ENCODE measurements around the gene DRAXIN.

Gene DRAXIN

DNA sequence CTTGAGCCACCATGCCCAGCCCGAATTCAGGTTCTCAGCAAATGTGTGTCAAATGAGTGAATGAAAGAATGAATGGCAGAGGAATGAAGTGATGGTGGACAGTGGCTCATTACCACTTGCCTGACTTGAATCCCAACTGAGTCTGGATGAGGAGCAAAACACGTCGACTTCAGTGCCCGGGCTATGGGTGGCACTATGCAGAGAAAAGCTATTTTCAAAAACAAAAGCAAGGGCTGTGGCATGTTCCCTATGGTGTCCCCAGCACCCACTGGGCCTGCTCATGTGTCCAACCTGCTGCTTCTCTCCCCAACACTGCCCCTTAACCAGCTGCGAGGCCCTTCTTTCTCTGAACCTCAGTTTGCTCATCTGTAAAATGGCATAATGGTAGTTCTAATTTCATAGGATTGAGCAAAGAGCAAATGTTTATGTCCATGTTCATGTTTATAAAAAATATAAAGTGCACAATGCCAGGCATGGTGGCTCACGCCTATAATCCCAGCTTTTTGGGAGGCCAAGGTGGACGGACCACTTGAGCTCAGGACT, 6.2 kb upstream of the DRAXIN start:
- DNase-seq (ENCODE audit: low read depth in 3 of 3): no peak

DNA sequence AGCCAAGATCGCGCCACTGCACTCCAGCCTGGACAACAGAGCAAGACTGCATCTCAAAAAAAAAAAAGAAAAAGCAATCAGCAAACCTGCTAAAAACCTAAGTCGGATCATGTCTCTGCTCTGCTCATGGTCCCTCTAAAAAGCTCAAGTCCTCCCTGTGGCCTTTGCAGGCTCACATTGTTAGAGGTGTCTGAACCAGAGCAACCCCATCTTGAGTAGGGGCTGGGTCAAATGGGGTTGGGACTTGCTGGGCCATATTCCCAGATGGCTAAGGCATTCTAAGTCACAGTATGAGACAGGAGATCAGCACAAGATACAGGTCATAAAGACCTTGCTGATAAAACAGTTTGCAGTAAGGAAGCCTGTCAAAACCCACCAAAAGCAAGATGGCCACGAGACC, 3.0 kb upstream of the DRAXIN start:
- DNase-seq (ENCODE audit: low read depth in 3 of 3): no peak

DNA sequence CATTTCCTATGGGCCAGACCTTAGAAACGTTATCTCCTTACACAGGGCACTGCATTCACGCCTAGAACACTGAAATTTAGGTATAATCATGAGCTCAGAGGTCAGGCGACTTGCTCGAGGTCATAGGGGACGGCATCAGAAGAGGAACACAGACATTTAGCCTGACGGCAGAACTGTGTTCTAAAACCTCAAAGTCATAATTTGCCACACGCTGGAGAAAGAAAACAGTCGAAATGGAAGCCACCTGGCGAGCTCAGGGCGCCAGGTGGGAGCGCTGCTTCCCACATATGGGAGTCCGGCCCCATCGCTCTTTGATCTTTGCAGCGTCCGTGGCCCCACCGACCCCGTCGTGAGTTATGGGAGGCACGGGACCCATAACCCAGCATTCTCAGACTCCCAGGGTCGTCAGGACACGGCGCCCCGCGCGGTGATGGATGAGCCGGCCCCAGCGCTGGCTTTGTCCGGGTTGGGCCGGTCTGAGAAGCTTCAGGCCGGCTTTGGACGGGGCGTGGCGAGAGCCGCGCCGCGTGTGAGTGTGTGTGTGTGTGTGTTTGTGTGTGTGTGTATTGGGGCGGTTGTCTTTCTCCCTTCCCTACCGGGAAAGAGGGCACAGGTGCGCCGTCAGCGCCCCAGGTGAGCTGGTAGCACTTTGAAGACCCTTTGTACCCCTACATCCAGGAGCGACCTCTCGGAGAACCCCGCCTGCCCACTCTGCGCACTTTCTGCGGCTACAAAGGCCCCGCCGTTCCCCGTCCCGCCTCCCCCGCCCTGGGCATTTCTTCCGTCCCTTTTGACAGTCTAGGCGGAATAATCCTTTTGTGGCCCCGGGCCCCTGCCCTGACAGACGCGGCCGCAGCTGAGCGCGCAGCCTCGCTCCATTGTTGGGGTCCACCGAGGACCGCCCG, 861 bp upstream of the DRAXIN start:
- DNase-seq (ENCODE audit: low read depth in 3 of 3): no peak

DNA sequence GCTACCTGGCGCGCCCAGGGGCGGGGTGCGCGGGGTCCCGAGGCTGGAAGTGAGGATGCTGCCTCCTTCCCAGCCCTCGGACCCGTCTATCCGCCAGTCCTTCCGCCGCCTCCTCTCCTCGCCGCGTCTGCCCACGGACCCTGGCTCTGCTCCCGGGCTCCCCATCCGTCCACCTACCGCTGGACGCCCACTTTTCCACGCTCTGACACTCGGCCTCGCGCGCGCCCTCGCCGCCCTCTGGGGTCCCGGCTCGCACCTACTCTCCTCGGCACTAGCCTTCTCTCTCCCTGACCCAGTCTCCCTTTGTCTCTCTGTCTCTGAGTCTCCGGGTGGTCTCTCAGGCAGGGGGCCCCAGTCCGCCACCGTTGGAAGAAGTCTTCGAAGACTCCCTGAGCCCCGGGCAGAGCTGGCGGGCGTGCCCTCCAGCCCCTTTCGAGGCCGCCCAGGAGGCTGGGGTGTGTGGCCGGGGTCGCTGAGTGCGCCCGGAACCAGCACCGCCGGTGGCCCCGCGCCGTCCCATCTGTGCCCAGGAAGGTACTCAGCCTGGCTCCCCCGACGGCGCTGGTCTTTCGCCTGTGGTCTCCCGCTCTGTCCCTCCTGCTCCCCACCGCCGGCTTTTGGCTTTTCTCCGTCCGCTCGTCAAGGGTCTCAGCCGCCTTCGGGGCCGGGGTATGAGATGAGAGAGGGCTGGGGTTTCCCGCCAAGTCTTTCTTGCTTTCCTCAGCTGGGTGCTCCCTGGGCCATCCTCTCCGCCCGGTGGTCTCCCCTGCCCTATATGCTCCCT, 610 bp downstream of the DRAXIN start:
- no peak for DNase-seq (ENCODE audit: low read depth in 3 of 3)

DNA sequence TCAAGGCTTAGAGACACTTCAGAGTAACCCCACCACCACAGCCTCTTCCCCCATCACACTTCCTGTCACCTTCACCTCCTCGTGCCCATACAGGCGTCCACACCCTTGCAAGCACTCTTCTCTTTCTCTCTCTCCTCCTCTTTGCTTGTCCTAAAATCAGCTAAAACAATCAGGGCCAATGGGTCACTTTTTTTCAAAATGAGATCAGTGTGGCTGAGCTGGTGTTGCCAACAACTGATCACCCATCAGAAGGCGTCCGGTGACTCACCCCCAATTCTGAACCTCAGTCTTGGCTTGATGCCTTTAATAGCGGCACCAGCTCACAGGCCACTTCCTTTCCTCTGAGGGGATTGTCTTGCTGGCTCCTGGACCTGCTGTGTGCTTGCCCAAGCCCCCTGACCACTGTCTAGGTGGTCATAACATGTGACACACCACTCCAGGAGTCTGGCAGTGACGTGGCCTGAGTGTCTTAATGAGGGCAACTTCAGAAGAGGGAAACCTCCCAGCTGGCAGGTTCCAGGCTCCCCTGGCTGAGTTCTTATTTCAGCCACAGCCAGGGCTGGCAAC, 1.6 kb downstream of the DRAXIN start:
- peak in 2 of 3 experiments; percentile 10 to 36 for DNase-seq (ENCODE audit: low read depth in 3 of 3)

DNA sequence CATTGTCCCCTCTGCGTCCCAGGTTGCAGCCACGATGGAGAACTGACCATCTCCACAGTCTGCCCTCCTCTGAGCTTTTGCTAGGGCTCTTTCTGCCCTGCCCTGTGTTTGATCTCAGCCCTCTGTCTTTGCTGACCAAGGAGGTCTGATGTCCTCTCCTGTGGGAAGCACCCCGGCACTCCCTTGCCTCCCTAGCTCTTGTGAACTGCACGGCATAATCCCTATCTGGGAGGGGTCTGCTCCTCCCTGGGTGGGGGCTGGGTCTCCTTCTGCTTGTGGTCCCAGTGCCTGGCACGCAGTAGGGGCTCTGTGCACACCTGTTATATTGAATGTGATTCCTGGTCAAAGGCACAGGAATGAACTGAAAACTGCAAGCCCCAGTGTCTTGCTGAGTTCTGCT, 2.4 kb downstream of the DRAXIN start:
- DNase-seq (ENCODE audit: low read depth in 3 of 3): no peak

DNA sequence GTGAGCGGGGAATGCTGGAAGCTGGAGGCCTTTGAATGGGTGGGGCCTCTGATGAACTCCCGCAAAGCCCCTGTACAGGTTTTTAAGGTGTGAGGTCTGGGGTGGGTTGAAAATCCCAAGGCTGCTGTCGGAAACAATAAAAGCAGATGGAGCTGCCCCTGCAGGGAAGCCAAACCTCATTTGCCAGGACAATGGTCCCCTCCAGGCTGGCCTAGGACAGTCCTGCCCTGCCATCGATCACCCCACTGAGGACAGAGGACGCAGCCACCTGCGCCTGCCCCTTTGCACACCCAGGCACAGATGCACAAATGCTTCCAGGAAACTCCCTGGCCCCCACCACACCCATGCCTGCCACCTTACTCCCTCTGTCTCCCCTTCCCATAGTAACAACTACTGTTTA, 4.4 kb downstream of the DRAXIN start:
- no peak for DNase-seq (ENCODE audit: low read depth in 3 of 3)

DNA sequence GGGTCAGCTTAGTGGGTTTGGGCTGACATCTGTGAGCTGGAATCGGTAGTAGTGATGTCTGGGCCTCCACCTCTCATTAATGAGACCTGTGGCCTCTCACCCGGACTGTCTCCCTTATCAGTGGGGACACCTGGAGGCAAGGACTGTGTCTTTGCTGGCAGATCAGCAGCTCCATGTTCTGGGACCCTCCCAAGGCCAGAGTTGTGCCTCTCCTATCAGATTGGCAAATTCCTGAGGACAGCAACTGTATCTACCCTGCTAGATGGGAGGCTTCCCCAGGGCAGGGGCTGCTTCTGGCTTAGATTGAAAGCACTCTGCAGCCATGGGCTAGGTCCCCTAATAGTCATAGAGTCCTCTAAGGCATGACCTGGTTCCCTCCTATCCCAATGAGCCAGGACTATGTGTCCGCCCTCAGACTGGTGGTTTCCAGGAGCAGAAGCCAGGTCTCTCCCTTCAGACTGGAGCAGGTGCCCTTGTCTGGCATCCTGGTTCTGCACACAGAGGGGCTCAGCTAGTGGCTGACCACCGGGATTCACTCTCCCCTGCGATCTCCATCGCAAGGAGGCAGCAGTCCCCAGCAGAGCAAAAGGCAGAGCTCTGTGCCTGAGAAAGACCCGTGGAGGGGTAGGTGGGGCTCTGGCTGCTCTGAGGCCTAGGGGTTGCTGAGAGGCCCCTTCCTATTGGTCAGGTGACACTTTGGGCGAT, 5.8 kb downstream of the DRAXIN start:
- DNase-seq (ENCODE audit: low read depth in 3 of 3): no peak

DNA sequence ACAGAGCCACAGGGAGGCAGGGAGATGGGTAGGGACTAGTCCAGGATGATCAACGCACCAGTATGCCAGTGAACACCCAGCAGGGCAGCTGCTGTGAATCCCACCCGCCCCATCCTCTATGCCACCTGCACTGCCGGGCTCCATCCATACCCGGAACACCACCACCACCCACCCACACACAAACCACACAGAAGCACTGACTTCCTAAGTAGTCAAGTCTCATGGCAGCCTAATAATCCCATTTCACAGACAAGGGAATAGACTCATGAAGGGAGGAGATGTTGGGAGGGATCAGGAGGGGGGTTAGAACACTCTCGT, 6.3 kb downstream of the DRAXIN start:
- DNase-seq (ENCODE audit: low read depth in 3 of 3): no peak

DNA sequence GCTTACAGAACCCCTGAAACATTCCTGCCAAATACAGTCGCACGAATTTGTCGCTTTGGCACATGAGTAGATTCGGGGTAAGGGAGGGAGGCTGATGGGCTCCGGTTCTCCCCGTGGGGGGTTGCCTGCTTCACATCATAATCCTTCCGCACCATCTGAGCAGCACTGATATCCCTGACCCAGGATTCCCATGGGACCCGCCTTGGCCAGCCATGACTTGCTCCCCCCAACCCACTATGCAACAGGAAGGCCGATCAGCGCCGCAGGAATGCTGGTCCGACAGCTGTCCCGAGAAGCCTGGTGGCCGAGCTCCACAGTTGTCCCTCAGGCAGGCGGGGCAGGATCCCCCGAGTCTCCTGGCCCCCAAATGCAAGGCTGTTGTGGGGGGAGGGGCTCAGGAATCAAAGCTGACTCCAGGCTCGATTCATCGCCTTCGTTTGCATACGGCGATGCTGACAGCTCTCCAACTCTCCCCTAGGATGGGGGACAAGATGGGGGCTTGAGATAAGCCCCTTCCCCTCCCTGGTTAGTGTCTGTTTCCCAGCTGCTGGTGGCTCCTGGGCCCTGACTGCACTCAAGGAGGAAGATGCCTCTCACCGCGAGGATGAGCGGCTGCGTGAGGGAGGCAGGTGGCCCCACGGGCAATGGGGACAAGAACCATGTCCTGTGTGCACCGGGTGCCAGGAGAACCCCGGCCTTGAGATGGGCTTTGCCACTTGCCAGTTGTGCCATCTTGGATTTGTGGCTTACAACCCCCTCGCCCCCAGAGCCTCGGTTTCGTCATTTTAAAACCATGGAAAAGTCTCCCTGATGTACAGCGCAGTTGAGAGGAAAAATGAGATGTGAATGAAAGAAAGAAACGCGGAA, 9.3 kb downstream of the DRAXIN start:
- no peak for DNase-seq (ENCODE audit: low read depth in 3 of 3)

DNA sequence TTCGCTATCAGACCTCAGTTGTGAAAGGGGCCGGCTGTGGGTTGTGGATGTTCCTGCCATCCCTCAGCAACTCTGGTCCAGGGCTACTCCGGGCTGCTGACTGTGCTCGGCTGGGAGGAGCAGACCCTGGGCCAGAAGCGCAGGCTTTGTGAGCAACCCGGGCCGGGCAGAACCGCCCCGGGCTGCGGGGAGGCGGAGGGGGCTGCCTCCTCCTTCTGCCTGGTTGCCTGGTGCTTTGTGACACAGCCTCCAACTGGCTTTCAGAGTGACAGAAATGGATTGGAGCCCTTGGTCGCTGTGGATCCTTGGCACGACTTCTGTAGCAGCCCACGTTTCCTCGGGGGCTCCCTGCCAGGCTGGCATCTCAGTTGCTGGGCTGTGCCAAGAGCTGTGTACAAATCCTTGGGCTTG, 10.0 kb downstream of the DRAXIN start:
- no peak for DNase-seq (ENCODE audit: low read depth in 3 of 3)

DNA sequence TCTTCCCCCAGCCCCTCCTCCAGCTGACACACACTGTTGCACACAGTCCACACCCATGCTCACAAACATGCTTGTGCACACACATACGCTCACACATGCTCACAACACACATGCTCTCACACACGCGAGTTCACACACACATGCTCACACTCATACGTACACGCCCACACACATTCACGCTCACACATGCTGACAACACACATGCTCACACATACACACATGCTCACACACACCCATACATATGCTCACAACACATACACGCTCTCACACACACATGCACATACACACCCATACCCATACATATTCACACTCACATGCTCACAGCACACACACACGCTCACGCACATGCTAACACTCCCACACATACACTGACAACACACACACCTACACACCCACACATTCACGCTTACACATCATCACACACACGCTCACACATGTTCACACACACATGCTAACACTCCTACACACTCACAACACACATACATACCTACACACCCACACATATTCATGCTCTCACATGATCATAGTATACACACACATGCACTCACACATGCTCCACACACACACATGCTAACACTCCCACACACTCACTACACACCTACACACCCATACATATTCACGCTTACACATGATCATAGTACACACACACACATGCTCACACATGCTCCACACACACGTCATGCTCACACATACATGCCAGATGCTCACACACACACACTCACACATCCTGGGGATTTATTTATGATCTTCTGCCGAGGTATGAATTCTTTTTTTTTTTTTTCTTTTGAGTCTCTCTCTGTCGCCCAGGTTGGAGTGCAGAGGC, 10.7 kb downstream of the DRAXIN start:
- no peak for DNase-seq (ENCODE audit: low read depth in 3 of 3)

DNA sequence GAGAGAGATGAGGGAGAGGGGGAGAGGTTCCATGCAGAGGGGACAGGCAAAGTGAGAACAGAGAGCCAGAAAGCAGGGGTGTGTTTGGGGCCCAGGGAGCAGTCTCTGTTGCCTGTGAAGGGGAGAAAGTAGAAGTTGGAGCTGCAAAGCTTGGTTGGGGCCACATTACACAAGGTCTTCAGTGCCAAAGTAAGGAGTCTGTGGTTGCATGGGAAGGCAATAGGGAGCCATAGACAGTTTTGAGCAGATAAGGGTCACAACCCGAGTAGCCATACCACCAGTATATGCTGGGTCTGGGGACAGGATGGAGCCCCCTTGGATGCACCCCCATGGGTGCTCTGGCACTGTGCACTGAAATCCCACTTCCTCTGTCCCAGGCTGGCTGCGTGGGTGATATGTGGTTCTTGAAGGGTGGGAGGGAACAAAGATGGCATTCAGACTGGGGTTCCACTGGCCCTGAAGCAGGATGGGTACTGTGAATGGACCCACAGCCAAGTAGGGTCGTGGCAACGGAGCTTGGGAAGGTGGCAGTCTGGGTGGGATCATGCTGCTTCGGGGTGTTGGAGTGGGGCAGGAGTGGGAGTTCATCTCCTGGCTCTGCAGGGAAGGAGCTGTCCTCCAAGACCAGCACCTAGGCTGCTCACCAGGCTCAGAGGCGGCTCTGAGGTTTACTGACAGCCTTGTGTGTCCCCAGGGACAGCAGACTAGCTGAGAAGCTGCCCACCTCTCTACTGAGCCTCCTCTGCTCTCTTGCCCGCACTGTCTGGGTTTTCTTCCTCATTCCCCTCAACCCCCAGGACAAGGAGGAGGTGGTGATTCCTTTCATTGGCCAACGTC, 12.1 kb downstream of the DRAXIN start:
- DNase-seq (ENCODE audit: low read depth in 3 of 3): no peak

DNA sequence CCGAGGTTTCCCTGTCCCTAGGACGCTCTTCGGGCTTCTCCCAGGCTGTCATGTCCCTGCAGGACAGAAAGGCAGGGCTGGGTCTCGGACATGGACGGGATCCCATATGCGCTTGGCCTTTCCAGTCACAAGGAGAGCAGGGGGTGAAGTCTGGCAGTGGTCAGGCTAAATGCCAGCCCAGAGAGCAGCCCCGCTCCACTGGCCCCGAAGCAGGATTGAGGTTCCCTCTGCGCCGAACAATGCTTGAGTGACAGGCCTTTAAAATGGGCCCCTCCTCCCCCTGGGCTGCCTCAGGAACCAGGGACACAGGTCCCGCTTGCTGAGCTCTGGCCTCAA, 12.7 kb downstream of the DRAXIN start:
- no peak for DNase-seq (ENCODE audit: low read depth in 3 of 3)

DNA sequence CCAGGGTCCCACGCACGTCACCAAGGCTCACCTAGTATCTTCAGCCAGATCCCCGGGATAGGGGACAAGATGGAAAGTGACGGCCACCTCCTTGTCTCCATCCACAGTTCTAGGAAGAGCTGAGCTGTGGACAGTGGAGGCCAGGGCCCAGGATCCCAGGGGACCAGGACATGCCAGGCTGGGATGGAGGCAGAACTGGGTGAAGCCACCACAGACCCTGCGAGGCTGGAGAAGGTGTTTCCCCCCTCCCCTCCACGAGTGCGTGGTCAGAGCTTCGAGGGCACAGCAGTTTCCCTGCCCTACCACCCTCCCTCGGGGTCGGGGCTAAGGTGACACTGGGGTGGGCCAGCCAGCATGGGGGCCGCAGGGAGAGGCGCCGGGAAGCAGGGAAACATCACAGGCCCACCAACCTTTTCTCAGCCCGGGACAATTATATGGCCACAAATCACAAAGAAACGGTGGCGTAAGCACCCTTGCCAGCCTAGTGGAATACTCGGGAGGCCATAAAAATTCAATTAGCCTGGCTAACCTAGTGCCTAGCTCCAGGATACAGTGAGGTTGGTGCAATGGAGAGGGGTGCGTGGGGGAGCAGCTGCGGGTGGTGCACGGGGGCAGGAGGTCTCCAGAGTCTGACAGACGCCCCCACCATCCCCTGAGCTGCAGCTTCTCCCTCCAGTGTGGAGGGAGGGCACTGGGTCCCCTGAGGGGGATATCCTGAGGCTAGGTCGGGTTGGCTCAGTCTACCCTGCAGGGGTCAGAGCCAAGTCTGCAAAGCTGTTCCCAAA, 13.4 kb downstream of the DRAXIN start:
- DNase-seq (ENCODE audit: low read depth in 3 of 3): no peak

DNA sequence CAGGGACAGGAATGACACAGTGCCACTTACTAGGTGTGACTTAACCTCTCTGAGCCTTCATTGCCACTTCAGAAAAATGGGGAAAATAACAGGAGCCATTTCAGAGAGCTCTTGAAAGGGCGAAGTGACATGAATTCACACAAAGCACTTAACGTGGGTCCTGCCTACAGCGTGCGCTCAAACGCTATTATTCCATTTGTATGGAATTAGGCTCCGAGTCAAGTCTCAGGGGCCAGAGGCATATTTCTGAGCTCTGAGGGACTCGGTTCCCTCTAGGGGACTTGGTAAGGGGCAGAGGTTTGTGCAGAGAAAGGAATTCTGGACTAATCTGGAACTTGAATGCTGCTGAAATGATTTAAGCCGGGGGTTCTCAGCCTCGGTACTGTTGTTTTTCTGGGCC, 14.1 kb downstream of the DRAXIN start:
- DNase-seq (ENCODE audit: low read depth in 3 of 3): no peak

DNA sequence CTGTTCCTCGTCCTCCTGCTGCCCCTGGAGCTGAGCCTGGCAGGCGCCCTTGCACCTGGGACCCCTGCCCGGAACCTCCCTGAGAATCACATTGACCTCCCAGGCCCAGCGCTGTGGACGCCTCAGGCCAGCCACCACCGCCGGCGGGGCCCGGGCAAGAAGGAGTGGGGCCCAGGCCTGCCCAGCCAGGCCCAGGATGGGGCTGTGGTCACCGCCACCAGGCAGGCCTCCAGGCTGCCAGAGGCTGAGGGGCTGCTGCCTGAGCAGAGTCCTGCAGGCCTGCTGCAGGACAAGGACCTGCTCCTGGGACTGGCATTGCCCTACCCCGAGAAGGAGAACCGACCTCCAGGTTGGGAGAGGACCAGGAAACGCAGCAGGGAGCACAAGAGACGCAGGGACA, 14.8 kb downstream of the DRAXIN start:
- DNase-seq (ENCODE audit: low read depth in 3 of 3): no peak

DNA sequence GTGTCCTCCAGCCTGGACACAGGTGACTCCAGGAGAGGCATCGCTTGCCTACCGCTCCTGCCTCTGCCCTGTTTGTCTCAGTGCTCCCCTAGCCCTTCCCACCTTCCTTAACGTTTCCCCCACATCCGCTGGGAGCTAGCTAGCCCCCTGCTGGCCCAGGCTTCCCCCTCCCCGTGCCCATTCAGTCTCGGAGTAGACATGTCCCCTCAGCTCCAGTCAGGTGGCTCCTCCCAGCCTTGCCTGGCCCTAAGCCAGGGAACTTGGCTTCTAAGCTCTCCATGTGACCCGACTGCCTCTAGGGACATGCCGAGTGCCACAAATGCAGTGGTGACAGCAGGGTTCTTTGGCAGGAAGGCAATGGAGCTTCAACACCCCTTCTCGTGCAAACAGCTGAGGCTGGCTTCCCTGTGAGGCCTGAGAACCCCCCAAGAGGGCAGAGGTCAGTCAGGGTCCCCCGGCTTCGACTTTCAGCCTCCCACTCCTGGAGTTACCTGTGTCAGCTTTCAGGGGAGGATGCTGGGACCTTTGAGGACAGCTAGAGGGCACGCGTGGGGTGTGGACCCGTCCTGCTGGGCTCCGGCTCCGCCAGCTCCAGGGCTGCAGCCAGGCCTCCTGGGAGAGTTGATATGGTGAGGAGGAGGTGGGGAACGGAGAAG, 16.2 kb downstream of the DRAXIN start:
- DNase-seq (ENCODE audit: low read depth in 3 of 3): no peak

Data from stimulated activated CD4-positive, alpha-beta T cell treated with anti-CD3 and anti-CD28 coated beads, TNF-alpha, amount 100 ng/mL, for 24 hours (primary cell).